KOPT-K1 (cell line): ENCODE measurements around the gene METTL16.

Experiments used
- H3K27ac ChIP-seq: fragments of 200-600 bp; sonication (generic); 2 replicates; pipeline ENCODE4 v1.5.1; 2016; ENCODE audit warnings: antibody characterized with exemption, mild to moderate bottlenecking, low read depth, low read length; ENCODE audit not compliant: poor library complexity, severe bottlenecking
- H3K36me3 ChIP-seq: fragments of 200-600 bp; sonication (generic); 2 replicates; pipeline ENCODE4 v1.5.1; 2017; ENCODE audit warnings: antibody characterized with exemption, mild to moderate bottlenecking, low read length, moderate library complexity; ENCODE audit not compliant: insufficient read depth
- H3K9me3 ChIP-seq: fragments of 200-600 bp; sonication (generic); 2 replicates; pipeline ENCODE4 v1.5.1; 2017; ENCODE audit warnings: antibody characterized with exemption, low read length, mild to moderate bottlenecking; ENCODE audit not compliant: insufficient read depth, poor library complexity, severe bottlenecking

METTL16 gene

DNA sequence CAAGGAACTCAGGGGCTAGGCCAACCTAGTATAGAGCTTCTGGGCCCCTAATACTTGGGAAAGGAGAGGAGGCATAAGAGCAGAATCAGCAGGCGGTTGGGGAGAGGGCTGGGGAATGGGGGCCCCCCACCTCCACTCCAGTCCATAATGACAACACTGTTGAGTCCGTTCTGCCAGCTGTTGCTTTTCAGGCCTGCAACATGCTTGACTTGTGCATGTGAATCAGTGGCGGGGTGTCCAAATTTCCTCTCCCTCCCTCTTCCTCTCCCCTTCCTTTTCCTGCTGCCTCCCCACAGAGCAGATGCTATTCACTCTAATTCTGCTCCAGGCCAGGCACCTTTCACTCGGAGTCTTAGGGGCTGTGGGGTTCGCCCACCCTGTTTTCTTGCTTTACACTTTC, 142.6 kb downstream of the METTL16 start:
- peaks cover 70% of the 10 kb centered on the region; the same call in 1 of the 2 replicates for H3K36me3 ChIP-seq
- H3K27ac ChIP-seq, result no peak overlapping the region
- no peaks in the 10 kb centered on the region for H3K9me3 ChIP-seq

DNA sequence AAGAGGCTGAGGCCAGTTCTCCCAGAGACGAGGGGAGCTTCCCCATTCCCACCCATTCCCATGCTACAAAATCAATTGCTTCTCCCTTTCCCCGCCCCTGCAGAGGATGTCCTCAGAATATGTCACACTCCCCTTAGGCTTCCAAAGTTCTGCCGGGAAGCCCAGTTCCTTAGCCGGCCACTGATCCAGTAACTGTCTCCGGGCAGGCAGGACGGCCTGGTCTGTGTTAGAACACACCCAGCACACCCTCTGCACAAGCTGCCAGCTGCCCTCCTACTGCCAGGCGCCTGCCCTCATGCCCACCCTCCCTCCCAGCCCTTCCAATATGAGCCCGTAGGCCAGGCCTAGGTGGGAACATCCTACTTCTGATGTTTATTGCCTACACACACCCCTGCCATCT, 143.3 kb downstream of the METTL16 start:
- no peak overlapping the region for H3K27ac ChIP-seq
- peaks cover 70% of the 10 kb centered on the region; the same call in 1 of the 2 replicates for H3K36me3 ChIP-seq
- H3K9me3 ChIP-seq, result no peaks in the 10 kb centered on the region

DNA sequence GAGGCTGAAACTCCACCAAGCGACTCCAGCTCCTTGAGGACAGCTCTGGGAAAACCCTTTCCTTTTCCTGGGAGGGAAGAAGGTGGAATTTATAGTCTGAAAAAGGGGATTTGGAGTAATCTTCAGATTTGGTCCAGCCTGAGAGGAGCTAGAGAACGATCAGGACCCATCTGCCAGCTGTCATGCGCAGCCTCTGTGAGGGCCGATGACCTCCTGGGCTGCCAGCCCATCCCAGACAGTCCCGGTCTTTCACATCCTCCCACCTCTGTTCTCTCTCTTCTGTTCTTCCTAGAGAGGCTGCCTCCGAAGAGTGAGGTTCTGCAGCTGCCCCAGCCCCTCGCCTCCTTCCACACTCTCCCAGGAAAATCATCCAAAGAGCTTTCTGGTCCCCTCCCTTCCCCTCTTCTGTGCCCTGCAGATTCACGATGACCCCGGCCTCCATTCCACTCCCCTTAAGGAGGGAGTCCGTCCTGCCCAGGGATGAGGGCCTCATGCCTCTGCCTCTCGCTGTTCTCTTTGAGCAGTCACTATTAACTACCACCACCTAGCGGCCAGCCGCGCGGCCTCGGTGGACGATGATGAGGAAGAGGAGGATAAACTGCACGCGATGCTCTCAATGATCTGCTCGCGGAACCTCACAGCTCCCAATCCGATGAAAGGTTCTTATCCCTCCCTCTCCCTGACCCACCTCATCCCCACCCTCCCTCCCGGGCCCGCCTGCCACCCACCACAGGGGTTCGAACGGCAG, 144.8 kb downstream of the METTL16 start:
- Histone ChIP-seq H3K36me3 (peaks cover 69% of the 10 kb centered on the region; the same call in 1 of the 2 replicates), H3K9me3 (no peaks in the 10 kb centered on the region), H3K27ac (no peak overlapping the region)
